Activated naive CD4-positive, alpha-beta T cell treated with anti-CD3 and anti-CD28 coated beads, Interleukin-2, amount 50 U/mL, for 16 hours (primary cell): ENCODE data around the gene DLGAP1.

ENCODE experiments used
- DNase-seq: peaks from one replicate; pipeline ENCODE4 v3.0.0-alpha.2; 2020

The DLGAP1 gene

DNA sequence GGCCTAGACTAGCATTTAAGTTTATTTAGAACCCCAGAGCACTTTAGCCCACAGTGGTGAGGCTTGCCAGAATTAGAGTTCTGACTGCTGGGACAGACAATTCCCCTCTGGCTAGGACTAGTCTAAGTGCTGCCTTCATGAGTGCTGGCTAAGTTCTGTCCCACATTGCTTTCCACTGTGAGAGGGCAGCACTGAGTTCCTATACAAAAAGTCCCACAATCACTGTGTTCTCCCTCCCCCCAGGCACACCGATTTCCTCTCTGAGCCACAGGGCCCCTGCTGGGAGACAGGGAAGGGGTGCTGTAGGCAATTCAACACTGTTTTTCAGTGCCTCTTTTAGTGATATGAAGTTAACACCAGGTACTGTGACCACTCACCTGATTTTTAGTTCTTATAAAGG lies 310.9 kb downstream of the DLGAP1 start:
- no peak for DNase-seq

GRCh38 chr18:4143585-4143984 lies 311.5 kb downstream of the DLGAP1 start:
- no peak for DNase-seq

GRCh38 chr18:4142876-4143275 lies 312.2 kb downstream of the DLGAP1 start:
- DNase-seq = no peak

GRCh38 chr18:4134700-4135099 lies 320.4 kb downstream of the DLGAP1 start:
- no peak for DNase-seq

DNA sequence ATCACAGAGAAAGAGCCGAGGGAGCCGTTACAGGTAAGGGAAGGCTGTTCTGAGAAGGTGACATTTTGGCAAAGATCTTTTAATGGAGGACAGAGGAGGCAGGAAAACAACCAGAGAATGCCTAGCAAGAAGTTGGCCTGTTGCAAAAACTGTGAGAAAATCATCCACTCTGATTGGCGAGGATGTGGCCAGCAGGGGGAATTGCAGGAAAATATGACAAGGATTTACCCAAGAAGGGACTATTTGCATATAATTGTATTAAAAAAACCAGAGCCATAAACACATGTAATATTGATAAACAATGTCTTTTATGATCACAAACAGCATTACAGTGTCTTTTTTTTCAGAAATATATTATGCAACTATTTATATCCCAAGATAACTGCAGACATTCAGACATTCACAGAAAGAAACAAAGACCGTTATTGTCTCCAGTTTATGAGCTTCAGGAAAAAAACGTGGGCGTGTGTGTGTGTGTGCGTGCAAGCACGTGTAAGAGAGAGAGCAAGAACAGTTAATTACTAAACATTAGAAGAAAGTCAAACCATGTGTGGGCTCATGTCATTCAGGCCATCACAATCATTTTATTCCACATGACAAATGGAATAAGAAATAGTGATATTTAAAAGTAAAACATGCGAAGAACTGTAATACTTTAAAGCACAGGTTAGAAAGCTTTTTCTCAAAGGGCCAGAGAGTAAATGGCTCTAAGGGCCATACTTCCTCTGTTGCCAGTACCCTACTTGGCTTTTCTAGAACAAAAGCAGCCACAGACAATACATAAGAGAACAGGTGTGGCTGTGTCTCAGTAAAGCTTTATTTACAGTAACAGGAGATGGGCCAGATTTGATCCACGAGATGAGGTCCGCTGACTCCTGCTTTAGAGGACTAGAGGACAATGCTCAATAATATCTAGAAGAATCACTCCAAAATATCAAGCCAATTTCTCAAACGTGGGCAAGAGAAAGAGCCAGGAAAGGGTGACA lies 324.1 kb downstream of the DLGAP1 start:
- no peak for DNase-seq

DNA sequence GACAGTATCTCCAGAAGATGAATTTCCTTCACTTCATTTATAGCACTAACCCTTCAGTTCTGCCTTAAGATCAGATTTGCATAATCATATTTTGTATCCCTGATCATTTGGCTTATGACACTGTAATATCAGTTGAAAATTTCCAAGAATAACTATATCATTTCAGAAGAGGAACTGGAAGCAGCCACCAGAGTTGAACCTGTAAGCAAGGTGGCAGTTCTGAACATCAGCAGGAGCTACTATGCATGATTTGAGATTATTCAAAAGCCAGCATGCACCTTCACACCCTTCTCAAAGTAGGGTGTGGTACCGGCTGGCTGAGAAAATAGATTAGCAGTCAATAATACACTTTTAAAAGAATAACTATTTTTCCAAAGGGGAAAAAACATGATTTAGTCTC lies 328.2 kb downstream of the DLGAP1 start:
- DNase-seq = no peak

- no peak for DNase-seq
These were observed 329.4 kb downstream of the DLGAP1 start for GRCh38 chr18:4125627-4126230.

GRCh38 chr18:4125224-4125623 lies 329.9 kb downstream of the DLGAP1 start:
- no peak for DNase-seq

DNA sequence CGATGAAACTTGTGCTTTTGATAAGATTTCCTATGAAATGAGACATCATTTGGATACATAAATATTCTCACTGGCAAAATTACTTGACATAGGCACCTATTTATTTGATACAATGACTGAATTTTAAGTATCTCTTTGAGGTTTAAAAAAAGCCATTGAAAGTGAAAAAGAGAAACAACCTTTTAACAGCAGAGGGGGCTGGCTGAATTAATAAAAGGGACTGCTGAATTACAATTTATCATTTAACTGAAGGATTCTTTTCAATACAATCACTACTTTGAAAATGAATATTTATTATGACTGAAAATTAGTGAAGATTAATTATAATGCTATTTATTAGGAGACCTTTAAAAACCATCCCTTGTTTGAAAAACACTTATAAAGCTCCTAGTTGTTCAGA lies 335.3 kb downstream of the DLGAP1 start:
- DNase-seq = no peak

DNA sequence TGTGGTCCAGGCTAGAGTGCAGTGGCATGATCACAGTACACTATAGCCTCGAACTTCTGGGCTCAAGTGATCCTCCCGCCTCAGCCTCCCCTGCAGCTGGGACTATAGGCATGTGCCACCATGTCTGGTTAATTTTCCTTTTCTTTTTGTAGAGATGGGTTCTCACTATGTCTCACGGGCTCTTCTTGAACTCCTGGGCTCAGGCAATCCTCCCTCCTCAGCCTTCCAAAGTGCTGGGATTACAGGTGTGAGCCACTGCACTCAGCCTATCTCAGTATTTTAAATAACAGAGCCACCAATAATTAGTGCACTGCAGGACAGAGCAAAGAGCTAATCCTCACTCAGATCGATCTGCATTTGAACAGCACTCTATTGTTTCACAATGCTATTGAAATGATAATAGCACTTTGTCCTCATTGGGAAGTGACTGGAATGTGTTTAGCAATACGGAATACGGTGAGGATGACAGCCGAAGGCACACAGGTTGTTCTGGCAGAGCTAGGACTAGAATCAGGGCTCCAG lies 335.9 kb downstream of the DLGAP1 start:
- DNase-seq = no peak

DNA sequence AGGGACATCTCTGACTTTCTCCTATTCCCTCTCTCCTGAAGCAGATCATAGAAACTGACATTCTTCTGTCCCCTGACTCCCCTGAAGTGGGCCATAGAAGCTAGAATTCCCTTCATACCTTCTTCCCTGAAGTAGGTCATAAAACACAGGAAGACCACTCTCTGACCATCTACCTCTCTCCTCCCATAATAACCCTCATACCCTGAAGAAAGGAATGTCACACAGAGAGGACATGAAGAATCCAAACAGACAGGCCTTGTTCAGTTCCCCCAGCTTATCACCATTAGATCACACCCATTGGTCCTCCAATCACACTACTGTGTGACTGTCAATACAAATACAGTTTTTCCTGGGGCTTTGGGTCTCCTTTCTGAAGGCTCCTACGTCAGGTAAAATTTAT lies 347.1 kb downstream of the DLGAP1 start:
- no peak for DNase-seq

DNA sequence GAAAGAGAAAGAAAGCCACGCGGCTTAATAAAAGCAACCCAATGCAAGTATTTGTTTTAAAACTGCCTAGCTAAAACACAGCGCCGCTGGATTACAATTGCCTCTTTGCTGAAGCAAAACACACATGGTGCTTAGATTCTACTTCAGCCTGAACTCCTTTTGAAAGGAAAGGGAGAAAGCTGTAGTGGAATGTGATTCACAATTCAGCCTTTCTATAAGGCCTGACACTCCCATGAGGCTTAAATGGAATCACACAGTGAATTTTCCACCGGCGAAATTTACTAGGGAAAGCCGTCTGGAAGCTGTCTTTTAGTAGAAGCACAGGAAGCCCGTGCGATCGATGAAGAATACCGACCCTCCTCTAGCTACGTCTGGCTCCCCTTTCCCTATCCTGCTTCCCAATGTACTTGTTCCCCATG lies 348.0 kb downstream of the DLGAP1 start:
- DNase-seq = no peak

DNA sequence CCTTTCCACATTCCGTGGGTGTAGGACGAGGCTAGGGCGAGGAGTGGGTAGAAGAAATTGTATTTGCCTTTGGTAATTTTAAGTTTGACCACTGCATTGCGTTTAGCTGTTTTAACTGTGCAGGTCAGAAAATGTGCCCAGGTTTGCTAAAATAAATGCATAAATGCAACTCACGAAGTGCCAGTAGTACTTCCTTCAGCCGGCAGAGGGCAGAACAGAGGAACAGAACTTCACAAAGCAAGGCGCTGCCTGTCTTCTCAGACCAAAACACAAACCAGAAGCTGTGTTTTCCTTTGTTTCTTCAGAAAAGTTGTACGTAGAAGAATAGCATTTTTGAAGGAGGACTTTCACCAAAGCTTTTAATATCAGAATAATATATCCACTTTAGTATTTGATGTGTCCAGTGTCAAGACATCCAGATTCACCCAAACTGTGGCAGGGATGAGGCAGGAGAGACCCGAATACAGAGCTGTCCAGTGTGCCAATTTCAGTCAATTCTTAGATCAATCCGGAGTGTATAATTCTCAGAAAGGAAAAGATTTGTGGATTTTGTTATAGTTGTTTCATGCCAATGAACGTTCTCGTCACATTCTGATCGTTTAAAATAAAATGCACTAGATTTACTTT lies 348.6 kb downstream of the DLGAP1 start:
- peak; percentile 58 for DNase-seq

GRCh38 chr18:4102901-4103300 lies 352.2 kb downstream of the DLGAP1 start:
- DNase-seq = no peak

DNA sequence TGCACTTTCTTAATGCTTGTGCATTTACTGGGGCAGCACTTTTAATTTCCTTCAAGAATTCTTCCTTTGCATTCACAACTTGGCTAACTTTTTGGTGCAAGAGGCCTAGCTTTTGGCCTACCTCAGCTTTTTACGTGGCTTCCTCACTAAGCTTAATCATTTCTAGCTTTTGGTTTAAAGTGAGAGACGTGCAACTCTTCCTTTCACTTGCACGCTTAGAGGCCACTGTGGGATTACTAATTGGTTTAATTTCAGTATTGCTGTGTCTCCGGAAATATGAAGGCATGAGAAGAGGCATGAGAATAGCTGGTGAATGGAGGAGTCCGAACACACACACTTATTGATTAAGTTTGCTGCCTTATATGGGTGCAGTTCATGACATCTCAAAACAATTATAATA lies 354.1 kb downstream of the DLGAP1 start:
- no peak for DNase-seq

GRCh38 chr18:4096486-4096885 lies 358.6 kb downstream of the DLGAP1 start:
- DNase-seq = no peak

DNA sequence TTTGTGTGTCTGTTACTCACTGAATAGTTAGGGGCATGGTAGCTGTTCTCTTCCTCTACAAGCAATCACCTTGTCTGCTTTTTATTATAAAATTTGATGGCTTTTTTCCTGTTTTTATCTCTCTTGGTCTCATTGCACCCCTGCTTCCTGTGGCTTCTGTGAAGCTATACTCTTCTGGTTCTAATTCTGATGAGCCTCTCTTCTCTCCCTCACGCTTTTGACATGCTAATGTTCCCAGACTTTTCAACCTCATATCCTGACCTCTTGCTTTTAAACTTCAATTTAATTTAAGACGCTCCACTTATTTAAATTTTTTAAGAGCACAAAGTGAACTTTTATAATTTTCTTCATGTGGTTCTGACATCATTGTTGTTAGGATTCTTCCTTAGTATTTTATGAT lies 361.4 kb downstream of the DLGAP1 start:
- DNase-seq = no peak

GRCh38 chr18:4084382-4084900 lies 370.7 kb downstream of the DLGAP1 start:
- no peak for DNase-seq

DNA sequence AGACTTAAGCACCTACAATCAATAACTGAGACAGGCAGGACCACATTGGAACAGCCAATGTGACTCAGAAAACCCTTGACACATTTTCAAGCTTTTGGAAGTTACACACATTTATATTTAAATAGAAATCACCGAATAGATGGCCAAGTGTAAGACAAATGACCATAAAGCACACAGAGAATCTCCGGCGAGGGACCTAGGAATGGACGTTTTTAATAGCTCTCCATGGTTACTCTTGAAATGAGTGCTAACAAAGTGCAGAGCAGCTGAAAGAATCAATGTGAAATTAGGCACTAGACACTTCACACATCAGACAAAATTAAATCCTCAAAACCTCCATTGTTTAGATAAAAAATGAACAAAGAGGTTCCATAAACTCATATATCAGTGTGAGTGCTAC lies 376.9 kb downstream of the DLGAP1 start:
- no peak for DNase-seq

- DNase-seq = no peak
These were observed 377.4 kb downstream of the DLGAP1 start for GRCh38 chr18:4077721-4078120.

DNA sequence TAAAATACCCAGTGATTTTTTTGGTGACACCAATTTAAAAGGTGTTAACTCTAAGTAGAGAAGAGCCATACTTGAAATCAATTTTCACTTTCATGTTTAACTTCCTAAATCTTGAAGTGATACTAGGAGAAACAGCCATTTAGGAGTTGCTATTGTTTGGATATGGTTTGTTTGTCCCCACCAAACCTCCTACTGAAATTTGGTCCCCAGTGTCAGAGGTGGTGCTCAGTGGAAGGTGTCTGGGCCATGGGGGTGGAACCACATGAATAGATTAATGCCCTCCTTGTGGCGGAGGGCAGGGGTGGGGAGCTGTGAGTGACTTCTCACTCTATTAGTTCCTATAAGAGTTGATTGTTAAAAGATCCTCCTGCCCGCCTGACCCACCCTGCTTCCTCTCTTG lies 377.9 kb downstream of the DLGAP1 start:
- DNase-seq = no peak

DNA sequence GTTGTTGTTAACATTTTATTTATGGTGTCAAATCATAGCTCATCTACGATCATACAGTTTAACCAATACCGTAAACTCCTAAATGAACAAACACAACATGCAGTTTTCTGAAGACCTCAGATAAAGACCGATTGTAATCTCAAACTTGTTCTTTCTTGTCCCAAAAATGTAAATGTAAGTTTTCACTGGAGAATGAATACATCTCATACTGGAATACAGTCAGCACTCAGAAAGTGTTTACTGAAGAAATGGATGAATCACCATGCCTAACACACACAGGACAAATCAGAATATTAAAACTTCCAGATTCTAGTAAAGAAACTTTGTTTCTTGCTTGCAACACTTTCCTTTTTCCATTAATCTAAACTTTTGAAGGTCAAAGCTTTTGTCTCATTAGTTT lies 380.5 kb downstream of the DLGAP1 start:
- DNase-seq = no peak

GRCh38 chr18:4069183-4069582 lies 385.9 kb downstream of the DLGAP1 start:
- DNase-seq = no peak
